Karpas-422 (cell line): ENCODE data around the gene ABHD4. TPM values are rescaled to one million over a fixed set of nuclear protein-coding genes. Genes with fewer than 3 reads are reported as not detected.
"Not testable (repeated sequence)": the region's sequence is repeated elsewhere in the genome, so short reads cannot be mapped to it uniquely, and the experiment has no call there.

Experiments used
- DNase-seq: peaks from one replicate; pipeline ENCODE4 v3.0.0-alpha.2; 2015
- H2AFZ ChIP-seq: fragments of 200-600 bp; sonication (generic); 2 replicates; pipeline ENCODE4 v1.6.1; 2014; ENCODE audit warnings: antibody characterized with exemption, low read length, mixed read lengths
- H3K27ac ChIP-seq: fragments of 200-600 bp; sonication (generic); 2 replicates; pipeline ENCODE4 v1.5.1; 2014; ENCODE audit warnings: mild to moderate bottlenecking, low read length, moderate library complexity
- H3K27me3 ChIP-seq: fragments of 200-600 bp; sonication (generic); 2 replicates; pipeline ENCODE4 v1.6.1; 2014; ENCODE audit warnings: low read length, mixed read lengths
- H3K36me3 ChIP-seq: fragments of 200-600 bp; sonication (generic); 2 replicates; pipeline ENCODE4 v1.6.1; 2014; ENCODE audit warnings: low read length, mixed read lengths; ENCODE audit not compliant: insufficient read depth
- H3K4me1 ChIP-seq: fragments of 200-600 bp; sonication (generic); 2 replicates; pipeline ENCODE4 v1.6.1; 2014; ENCODE audit warnings: mild to moderate bottlenecking, low read length, mixed read lengths
- H3K4me2 ChIP-seq: fragments of 200-600 bp; sonication (generic); 2 replicates; pipeline ENCODE4 v1.6.1; 2014; ENCODE audit warnings: low read length, low read depth, mild to moderate bottlenecking; ENCODE audit not compliant: poor library complexity, severe bottlenecking
- H3K4me3 ChIP-seq: fragments of 200-600 bp; sonication (generic); 2 replicates; pipeline ENCODE4 v1.5.1; 2014; ENCODE audit warnings: mild to moderate bottlenecking, antibody characterized with exemption, low read length, mixed read lengths
- H3K79me2 ChIP-seq: fragments of 200-600 bp; sonication (generic); 2 replicates; pipeline ENCODE4 v1.6.1; 2014; ENCODE audit warnings: mild to moderate bottlenecking, low read length, mixed read lengths
- H3K9ac ChIP-seq: fragments of 200-600 bp; sonication (generic); 2 replicates; pipeline ENCODE4 v1.6.0; 2014; ENCODE audit warnings: low read length
- H3K9me2 ChIP-seq: fragments of 200-600 bp; sonication (generic), shearing (Covaris generic); replicated peaks from 2 replicates; pipeline ENCODE4 v1.6.0; 2014; ENCODE audit warnings: mild to moderate bottlenecking, low read length, moderate library complexity; ENCODE audit not compliant: insufficient read depth
- H3K9me3 ChIP-seq: fragments of 300-700, 200-600 bp; sonication (generic); 2 replicates; pipeline ENCODE4 v1.6.1; 2014; ENCODE audit warnings: low read length, mixed read lengths
- H4K20me1 ChIP-seq: fragments of 200-600 bp; sonication (generic); 2 replicates; pipeline ENCODE4 v1.6.1; 2014; ENCODE audit warnings: mild to moderate bottlenecking, antibody characterized with exemption, low read length, low read depth; ENCODE audit not compliant: insufficient read depth
- total RNA-seq: library from RNA; depleted of rRNA; stranded (reverse); fragments of >200 nt; shearing (Covaris generic); gene quantifications from 2 replicates; pipeline ENCODE4 v1.2.3, GENCODE V29; 2014; ENCODE audit warnings: low replicate concordance

The ABHD4 gene
- total RNA-seq, 1 experiment from 2014 or later, result 6.1 TPM

- no peaks in the 10 kb centered on the region for H3K9me2 ChIP-seq
- H3K4me2 ChIP-seq, result no peak overlapping the region
- H3K4me3 ChIP-seq, result no peak overlapping the region
- no peak overlapping the region for H2AFZ ChIP-seq
- no peaks in the 10 kb centered on the region for H3K79me2 ChIP-seq
- H3K36me3 ChIP-seq, result peaks cover 5% of the 10 kb centered on the region
- peaks cover 32% of the 10 kb centered on the region for H3K4me1 ChIP-seq
- no peak for DNase-seq
- no peak overlapping the region for H3K9ac ChIP-seq
- H3K27me3 ChIP-seq, result no peaks in the 10 kb centered on the region
- H3K9me3 ChIP-seq, result no peaks in the 10 kb centered on the region
- H3K27ac ChIP-seq, result no peak overlapping the region
- H4K20me1 ChIP-seq, result no peaks in the 10 kb centered on the region
Measured at GRCh38 chr14:22559041-22559440, 39.1 kb upstream of the ABHD4 start.

GRCh38 chr14:22560662-22561365 lies 37.3 kb upstream of the ABHD4 start:
- no peak overlapping the region for H2AFZ ChIP-seq
- no peaks in the 10 kb centered on the region for H4K20me1 ChIP-seq
- peaks cover 25% of the 10 kb centered on the region for H3K4me1 ChIP-seq
- no peaks in the 10 kb centered on the region for H3K9me3 ChIP-seq
- peaks cover 13% of the 10 kb centered on the region for H3K36me3 ChIP-seq
- DNase-seq, result no peak
- no peaks in the 10 kb centered on the region; the same call in 1 of the 2 replicates for H3K79me2 ChIP-seq
- no peak overlapping the region for H3K4me2 ChIP-seq
- H3K27ac ChIP-seq, result no peak overlapping the region
- no peaks in the 10 kb centered on the region for H3K27me3 ChIP-seq
- H3K9me2 ChIP-seq, result no peaks in the 10 kb centered on the region
- no peak overlapping the region for H3K9ac ChIP-seq
- no peak overlapping the region for H3K4me3 ChIP-seq

- no peak overlapping the region for H3K4me3 ChIP-seq
- H3K9me3 ChIP-seq, result no peaks in the 10 kb centered on the region
- H3K79me2 ChIP-seq, result no peaks in the 10 kb centered on the region; the same call in 1 of the 2 replicates
- no peak overlapping the region for H2AFZ ChIP-seq
- H3K36me3 ChIP-seq, result peaks cover 13% of the 10 kb centered on the region
- no peaks in the 10 kb centered on the region for H4K20me1 ChIP-seq
- H3K4me1 ChIP-seq, result peaks cover 20% of the 10 kb centered on the region
- H3K9ac ChIP-seq, result no peak overlapping the region
- H3K4me2 ChIP-seq, result no peak overlapping the region
- H3K27ac ChIP-seq, result no peak overlapping the region
- no peaks in the 10 kb centered on the region for H3K27me3 ChIP-seq
- H3K9me2 ChIP-seq, result no peaks in the 10 kb centered on the region
- no peak for DNase-seq
Measured at GRCh38 chr14:22561366-22561660, 36.8 kb upstream of the ABHD4 start.

- Histone ChIP-seq H3K36me3 (peaks cover 15% of the 10 kb centered on the region), H2AFZ (no peak overlapping the region), H3K4me1 (peaks cover 14% of the 10 kb centered on the region), H4K20me1 (no peaks in the 10 kb centered on the region), H3K79me2 (peaks cover 3% of the 10 kb centered on the region; the same call in 1 of the 2 replicates), H3K27me3 (no peaks in the 10 kb centered on the region), H3K9me2 (no peaks in the 10 kb centered on the region), H3K9ac (no peak overlapping the region), H3K9me3 (no peaks in the 10 kb centered on the region), H3K4me2 (no peak overlapping the region), H3K4me3 (no peak overlapping the region), H3K27ac (no peak overlapping the region)
- DNase-seq, result no peak
Measured at GRCh38 chr14:22561661-22562579, 36.2 kb upstream of the ABHD4 start.

- no peaks in the 10 kb centered on the region for H4K20me1 ChIP-seq
- H3K4me1 ChIP-seq, result peaks cover 10% of the 10 kb centered on the region
- peaks cover 28% of the 10 kb centered on the region for H3K36me3 ChIP-seq
- no peaks in the 10 kb centered on the region for H3K9me3 ChIP-seq
- H3K27ac ChIP-seq, result no peak overlapping the region
- no peak for DNase-seq
- no peak overlapping the region for H2AFZ ChIP-seq
- no peak overlapping the region for H3K9ac ChIP-seq
- H3K27me3 ChIP-seq, result no peaks in the 10 kb centered on the region
- H3K79me2 ChIP-seq, result peaks cover 19% of the 10 kb centered on the region; the same call in 1 of the 2 replicates
- H3K4me3 ChIP-seq, result no peak overlapping the region
- H3K9me2 ChIP-seq, result no peaks in the 10 kb centered on the region
- no peak overlapping the region for H3K4me2 ChIP-seq
Measured at GRCh38 chr14:22563987-22564386, 34.1 kb upstream of the ABHD4 start.

- Histone ChIP-seq H3K4me2 (no peak overlapping the region), H3K27ac (no peak overlapping the region)
Measured at GRCh38 chr14:22564463-22564862, 33.6 kb upstream of the ABHD4 start.

GRCh38 chr14:22565391-22565945 lies 32.6 kb upstream of the ABHD4 start:
- no peaks in the 10 kb centered on the region for H3K9me3 ChIP-seq
- H3K4me3 ChIP-seq, result no peak overlapping the region
- no peaks in the 10 kb centered on the region for H3K27me3 ChIP-seq
- no peak overlapping the region for H3K4me2 ChIP-seq
- peaks cover 35% of the 10 kb centered on the region for H3K36me3 ChIP-seq
- H3K79me2 ChIP-seq, result peaks cover 25% of the 10 kb centered on the region
- no peaks in the 10 kb centered on the region for H3K9me2 ChIP-seq
- H3K9ac ChIP-seq, result no peak overlapping the region
- no peaks in the 10 kb centered on the region for H4K20me1 ChIP-seq
- no peak overlapping the region for H3K27ac ChIP-seq
- no peak for DNase-seq
- peaks cover 16% of the 10 kb centered on the region for H3K4me1 ChIP-seq
- no peak overlapping the region for H2AFZ ChIP-seq

More at GRCh38 chr14:22564463-22564862, 33.6 kb upstream of the ABHD4 start:
- Histone ChIP-seq H3K79me2 (peaks cover 24% of the 10 kb centered on the region), H3K4me1 (peaks cover 10% of the 10 kb centered on the region), H3K36me3 (peaks cover 31% of the 10 kb centered on the region), H3K9me2 (no peaks in the 10 kb centered on the region), H3K4me3 (no peak overlapping the region), H3K9me3 (no peaks in the 10 kb centered on the region), H3K27me3 (no peaks in the 10 kb centered on the region), H4K20me1 (no peaks in the 10 kb centered on the region), H2AFZ (no peak overlapping the region), H3K9ac (no peak overlapping the region)
- no peak for DNase-seq

- H3K79me2 ChIP-seq, result peaks cover 25% of the 10 kb centered on the region
- H3K9me3 ChIP-seq, H3K27me3 ChIP-seq, H2AFZ ChIP-seq, H3K9ac ChIP-seq, H4K20me1 ChIP-seq, DNase-seq, H3K4me2 ChIP-seq, H3K27ac ChIP-seq, H3K9me2 ChIP-seq, H3K4me3 ChIP-seq: not testable (repeated sequence)
- peaks cover 35% of the 10 kb centered on the region for H3K36me3 ChIP-seq
- peaks cover 20% of the 10 kb centered on the region for H3K4me1 ChIP-seq
Measured at GRCh38 chr14:22566266-22566665, 31.8 kb upstream of the ABHD4 start.
